Measurements from ENCODE around the gene GSN. TPM values are rescaled to one million over a fixed set of nuclear protein-coding genes. Genes with fewer than 3 reads are reported as not detected.

The GSN gene
- total RNA-seq, 2 donors from 2014 or later, result 57.0 to 77.2 TPM

- H3K9me3 ChIP-seq (ENCODE audit: control insufficient read depth, low read length), result no peaks in the 10 kb centered on the region
- TF ChIP-seq, protein P1, sequence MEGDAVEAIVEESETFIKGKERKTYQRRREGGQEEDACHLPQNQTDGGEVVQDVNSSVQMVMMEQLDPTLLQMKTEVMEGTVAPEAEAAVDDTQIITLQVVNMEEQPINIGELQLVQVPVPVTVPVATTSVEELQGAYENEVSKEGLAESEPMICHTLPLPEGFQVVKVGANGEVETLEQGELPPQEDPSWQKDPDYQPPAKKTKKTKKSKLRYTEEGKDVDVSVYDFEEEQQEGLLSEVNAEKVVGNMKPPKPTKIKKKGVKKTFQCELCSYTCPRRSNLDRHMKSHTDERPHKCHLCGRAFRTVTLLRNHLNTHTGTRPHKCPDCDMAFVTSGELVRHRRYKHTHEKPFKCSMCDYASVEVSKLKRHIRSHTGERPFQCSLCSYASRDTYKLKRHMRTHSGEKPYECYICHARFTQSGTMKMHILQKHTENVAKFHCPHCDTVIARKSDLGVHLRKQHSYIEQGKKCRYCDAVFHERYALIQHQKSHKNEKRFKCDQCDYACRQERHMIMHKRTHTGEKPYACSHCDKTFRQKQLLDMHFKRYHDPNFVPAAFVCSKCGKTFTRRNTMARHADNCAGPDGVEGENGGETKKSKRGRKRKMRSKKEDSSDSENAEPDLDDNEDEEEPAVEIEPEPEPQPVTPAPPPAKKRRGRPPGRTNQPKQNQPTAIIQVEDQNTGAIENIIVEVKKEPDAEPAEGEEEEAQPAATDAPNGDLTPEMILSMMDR (conservative IDR thresholded peaks at IDR 0.05), result no peak
- Mint-ChIP-seq H3K4me3 (no peak overlapping the region), H3K27me3 (ENCODE audit: insufficient read depth) (peaks cover 36% of the 10 kb centered on the region), H3K9me3 (no peaks in the 10 kb centered on the region), H3K4me1 (peaks cover 35% of the 10 kb centered on the region), H3K27ac (no peak overlapping the region), H3K36me3 (ENCODE audit: low read depth) (peaks cover 2% of the 10 kb centered on the region)
- H3K27ac ChIP-seq (ENCODE audit: low read depth, low read length), result no peak overlapping the region
- H3K4me1 ChIP-seq (ENCODE audit: control insufficient read depth, insufficient read depth, low read length), result peaks cover 4% of the 10 kb centered on the region
- no peak overlapping the region for H3K4me3 ChIP-seq (ENCODE audit: low read length)
- no peak overlapping the region for H3K9ac ChIP-seq (ENCODE audit: extremely low read depth, low read length, poor library complexity, severe bottlenecking)
- no peaks in the 10 kb centered on the region for H3K27me3 ChIP-seq (ENCODE audit: control insufficient read depth, insufficient read depth, low read length, poor library complexity, severe bottlenecking)
- H3K36me3 ChIP-seq (ENCODE audit: control insufficient read depth, insufficient read depth, low read length), result no peaks in the 10 kb centered on the region
- WGBS, 2 experiments (ENCODE audit: insufficient coverage in 1 of 2, insufficient read length in 1 of 2), result 93 to 95% methylated on average over 11 of the region's 11 CpGs
- DNase-seq, result no peak
These were observed 11.9 kb downstream of the GSN start for GRCh38 chr9:121279776-121280388.

- Histone ChIP-seq H3K9me3 (ENCODE audit: control insufficient read depth, low read length) (no peaks in the 10 kb centered on the region), H3K36me3 (ENCODE audit: control insufficient read depth, insufficient read depth, low read length) (no peaks in the 10 kb centered on the region), H3K27me3 (ENCODE audit: control insufficient read depth, insufficient read depth, low read length, poor library complexity, severe bottlenecking) (no peaks in the 10 kb centered on the region), H3K4me3 (ENCODE audit: low read length) (no peak overlapping the region), H3K4me1 (ENCODE audit: control insufficient read depth, insufficient read depth, low read length) (peaks cover 4% of the 10 kb centered on the region), H3K9ac (ENCODE audit: extremely low read depth, low read length, poor library complexity, severe bottlenecking) (no peak overlapping the region), H3K27ac (ENCODE audit: low read depth, low read length) (no peak overlapping the region)
- no peak overlapping the region for H3K27ac Mint-ChIP-seq
- no peak for DNase-seq
- no peaks in the 10 kb centered on the region for H3K9me3 Mint-ChIP-seq
- no peak overlapping the region for H3K4me3 Mint-ChIP-seq
- TF ChIP-seq, protein P1 (conservative IDR thresholded peaks at IDR 0.05), result no peak
- H3K36me3 Mint-ChIP-seq (ENCODE audit: low read depth), result peaks cover 2% of the 10 kb centered on the region
- peaks cover 40% of the 10 kb centered on the region for H3K27me3 Mint-ChIP-seq (ENCODE audit: insufficient read depth)
- WGBS, 2 experiments (ENCODE audit: insufficient coverage in 1 of 2, insufficient read length in 1 of 2), result 93 to 96% methylated on average over 11 of the region's 11 CpGs
- H3K4me1 Mint-ChIP-seq, result peaks cover 40% of the 10 kb centered on the region
These were observed 13.0 kb downstream of the GSN start for GRCh38 chr9:121280715-121281613.

GRCh38 chr9:121281614-121282276 is 13.8 kb downstream of the GSN start:
- Mint-ChIP-seq H3K36me3 (ENCODE audit: low read depth) (peaks cover 2% of the 10 kb centered on the region), H3K4me3 (no peak overlapping the region), H3K9me3 (no peaks in the 10 kb centered on the region), H3K27ac (no peak overlapping the region), H3K4me1 (peaks cover 47% of the 10 kb centered on the region), H3K27me3 (ENCODE audit: insufficient read depth) (peaks cover 37% of the 10 kb centered on the region)
- Histone ChIP-seq H3K27ac (ENCODE audit: low read depth, low read length) (no peak overlapping the region), H3K36me3 (ENCODE audit: control insufficient read depth, insufficient read depth, low read length) (no peaks in the 10 kb centered on the region), H3K4me3 (ENCODE audit: low read length) (no peak overlapping the region), H3K9me3 (ENCODE audit: control insufficient read depth, low read length) (no peaks in the 10 kb centered on the region), H3K27me3 (ENCODE audit: control insufficient read depth, insufficient read depth, low read length, poor library complexity, severe bottlenecking) (no peaks in the 10 kb centered on the region), H3K9ac (ENCODE audit: extremely low read depth, low read length, poor library complexity, severe bottlenecking) (no peak overlapping the region), H3K4me1 (ENCODE audit: control insufficient read depth, insufficient read depth, low read length) (peaks cover 8% of the 10 kb centered on the region)
- WGBS, 2 experiments (ENCODE audit: insufficient coverage in 1 of 2, insufficient read length in 1 of 2), result 88 to 90% methylated on average over 3 to 10 of the region's 10 CpGs
- peak; percentile 81 for DNase-seq
- TF ChIP-seq, protein P1 (conservative IDR thresholded peaks at IDR 0.05), result no peak

Measured in endodermal cell (in vitro differentiated cells).